GM12878 (cell line): ENCODE measurements around the gene SF1. TPM values are rescaled to one million over a fixed set of nuclear protein-coding genes. Genes with fewer than 3 reads are reported as not detected.
A peak's percentile ranks its signal among the peaks of the same experiment; 100 is the strongest.

ENCODE experiments used
- ATAC-seq: fragments of 200-7000 bp; cut with Tn5 transposase; 3 replicates; pipeline ENCODE4 v1.9.1; 2020; ENCODE audit warnings: mild to moderate bottlenecking, moderate library complexity
- BruUV-seq: library from RNA; stranded (reverse); fragments of 400-500 nt; replicated peaks from 2 replicates; lab custom pipeline; 2021; lab: Mats Ljungman, UMichigan
- CTCF ChIA-PET: fragments of 300-600 bp; sonication (Branson Sonifier 250); formaldehyde crosslinking; extraction: SDS; loops from one replicate; lab custom pipeline; 2021; ENCODE audit warnings: inconsistent platforms; lab: Yijun Ruan, JAX
- POLR2A ChIA-PET: fragments of 350-600 bp; formaldehyde crosslinking; extraction: SDS; loops from one replicate; lab custom pipeline; 2021; ENCODE audit warnings: inconsistent platforms; lab: Charles Lee
- RAD21 ChIA-PET: fragments of 300-600 bp; sonication (Branson Sonifier 250); formaldehyde crosslinking; loops from one replicate; lab custom pipeline; 2023; ENCODE audit warnings: antibody characterized with exemption; ENCODE audit not compliant: unreplicated experiment; lab: Charles Lee
- SMC1A ChIA-PET: fragments of 300-600 bp; sonication (Branson Sonifier 250); formaldehyde crosslinking; loops from one replicate; lab custom pipeline; 2023; ENCODE audit not compliant: unreplicated experiment, uncharacterized antibody; lab: Charles Lee
- DNase-seq: peaks from one replicate; pipeline ENCODE4 v3.0.0-alpha.2; 2011; ENCODE audit warnings: low read depth, low spot score
- FAIRE-seq: peaks from 3 replicates; lab custom pipeline; 2011; peaks lifted over from hg19 to GRCh38; lab: Jason Lieb, UNC
- H2AFZ ChIP-seq: 2 replicates; pipeline ENCODE4 v1.6.0; 2011; ENCODE audit warnings: low read depth, low read length, control low read depth; ENCODE audit not compliant: control insufficient read depth
- H3K27ac ChIP-seq: 2 replicates; pipeline ENCODE4 v1.5.1; 2011; ENCODE audit warnings: control low read depth; ENCODE audit not compliant: control insufficient read depth, insufficient read depth
- H3K27me3 ChIP-seq, 2 experiments: replicated peaks in 1 of 2; 2 replicates each; pipeline versions ENCODE4 v1.6.0 to v1.6.1; 2011; ENCODE audit warnings: low read length in 1 of 2; ENCODE audit not compliant: control insufficient read depth in 2 of 2, insufficient read depth in 2 of 2
- H3K36me3 ChIP-seq, 2 experiments: 2 replicates each; pipeline ENCODE4 v1.5.1; 2011; ENCODE audit warnings: low read length in 1 of 2; ENCODE audit not compliant: control insufficient read depth in 2 of 2, insufficient read depth in 2 of 2
- H3K4me1 ChIP-seq: 2 replicates; pipeline ENCODE4 v1.6.1; 2011; ENCODE audit warnings: mild to moderate bottlenecking, low read length, moderate library complexity, mixed read lengths; ENCODE audit not compliant: control insufficient read depth, insufficient read depth
- H3K4me2 ChIP-seq: 2 replicates; pipeline ENCODE4 v1.6.0; 2011; ENCODE audit warnings: control low read depth; ENCODE audit not compliant: control insufficient read depth, insufficient read depth
- H3K4me3 ChIP-seq: fragments of 200-600 bp; sonication (generic); 2 replicates; pipeline ENCODE4 v1.5.1; 2016
- H3K79me2 ChIP-seq: 2 replicates; pipeline ENCODE4 v1.6.0; 2011; ENCODE audit warnings: low read length; ENCODE audit not compliant: control insufficient read depth, insufficient read depth
- H3K9ac ChIP-seq: 2 replicates; pipeline ENCODE4 v1.8.0; 2011; ENCODE audit warnings: low read length, control low read depth, mixed read lengths; ENCODE audit not compliant: control insufficient read depth, insufficient read depth
- H3K9me3 ChIP-seq: replicated peaks from 3 replicates; pipeline ENCODE4 v1.5.1; 2011; ENCODE audit warnings: mild to moderate bottlenecking, low read length; ENCODE audit not compliant: control insufficient read depth, insufficient read depth
- H4K20me1 ChIP-seq: 2 replicates; pipeline ENCODE4 v1.6.0; 2011; ENCODE audit not compliant: control insufficient read depth, insufficient read depth
- ATF3 ChIP-seq: IDR thresholded peaks from 2 replicates; pipeline ENCODE4 v1.6.1; 2011; ENCODE audit warnings: low read depth, mild to moderate bottlenecking, low read length, moderate library complexity, borderline replicate concordance; ENCODE audit errors: extremely low read depth
- CHD2 ChIP-seq: IDR thresholded peaks from 2 replicates; pipeline ENCODE4 v1.6.1; 2011; ENCODE audit warnings: low read depth, low read length, improper control_type of control experiment, borderline replicate concordance
- E2F4 ChIP-seq: IDR thresholded peaks from 2 replicates; pipeline ENCODE4 v1.6.1; 2012; ENCODE audit warnings: low read depth, low read length, improper control_type of control experiment
- JUNB ChIP-seq: IDR thresholded peaks from 2 replicates; pipeline ENCODE4 v1.6.1; 2016; ENCODE audit warnings: antibody characterized with exemption, mild to moderate bottlenecking
- MEF2B ChIP-seq: fragments of 450-650 bp; IDR thresholded peaks from 2 replicates; pipeline ENCODE4 v1.6.1; 2018; ENCODE audit warnings: mild to moderate bottlenecking, moderate library complexity; ENCODE audit not compliant: partially characterized antibody, poor library complexity, severe bottlenecking
- POLR2AphosphoS5 ChIP-seq: IDR thresholded peaks from 2 replicates; pipeline ENCODE4 v1.6.1; 2011; ENCODE audit warnings: mild to moderate bottlenecking, low read length, inconsistent platforms
- RELA ChIP-seq: fragments of 450-650 bp; IDR thresholded peaks from 2 replicates; pipeline ENCODE4 v1.8.0; 2014; ENCODE audit warnings: borderline replicate concordance; ENCODE audit not compliant: partially characterized antibody
- SUPT20H ChIP-seq: IDR thresholded peaks from 2 replicates; pipeline ENCODE4 v1.6.1; 2011; ENCODE audit warnings: low read depth, mild to moderate bottlenecking, low read length, moderate library complexity, borderline replicate concordance; ENCODE audit not compliant: control insufficient read depth
- ZBTB11 ChIP-seq: fragments of 450-650 bp; formaldehyde crosslinking; IDR thresholded peaks from 2 replicates; pipeline ENCODE4 v1.5.0; 2022; ENCODE audit warnings: mild to moderate bottlenecking, missing genetic modification characterization
- WGBS: methylation state at CpG from one replicate; pipeline ENCODE4 v1.1.6; 2016; ENCODE audit warnings: low lambda C conversion rate; ENCODE audit not compliant: insufficient replicate concordance, insufficient coverage; ENCODE audit errors: missing lambda C conversion rate; 5-methylcytosine and 5-hydroxymethylcytosine counted together
- in situ Hi-C: fragments of 300-500 bp; cut with MboI; formaldehyde crosslinking; loops from 9 replicates; pipeline ENCODE4 v1.14.3; 2018; ENCODE audit warnings: mixed read lengths
- intact Hi-C: fragments of 100-400 bp; cut with micrococcal nuclease; formaldehyde crosslinking; loops from one replicate; pipeline ENCODE4 v1.14.2; 2022; ENCODE audit not compliant: unreplicated experiment
- polyA plus RNA-seq, 11 experiments: library from polyadenylated mRNA; depleted of rRNA in 4 of 11; unstranded in 6 of 11; stranded (reverse) in 5 of 11; fragments of >200 nt; fragmentation: Nextera tagmentation in 4 of 11; fragmentation: Illumina TruSeq in 1 of 11; extraction: Ambion mirVana in 4 of 11; extraction: Trizol in 1 of 11; gene quantifications; 1 replicate in 1 of 11; 2 replicates in 10 of 11; pipeline versions ENCODE4 v1.2.1 to v1.2.3, GENCODE V29; 2011 to 2016; ENCODE audit warnings: inconsistent platforms in 2 of 11, missing spikeins in 2 of 11, low read depth in 1 of 11
- total RNA-seq, 4 experiments: library from RNA; depleted of rRNA in 3 of 4; stranded (reverse); fragments of >200 nt in 3 of 4; fragmentation: Illumina TruSeq in 1 of 4; extraction: Trizol in 1 of 4; gene quantifications; 2 replicates each; pipeline versions ENCODE4 v1.2.1 to v1.2.3, GENCODE V29; 2013 to 2021

Gene SF1
- total and polyA plus RNA-seq, 10 of the 15 experiments (the other 5 are each of a cell fraction or from before 2014, with no cell fraction given), result 13.6 to 337 (median 103) TPM

- no peak overlapping the region for H2AFZ ChIP-seq
- no TSS peak for BruUV-seq
- peak overlapping the region; percentile 66 for H3K4me3 ChIP-seq
Observed at GRCh38 chr11:64776875-64777274, 1.5 kb downstream of the SF1 start.

More at GRCh38 chr11:64776875-64777274, 1.5 kb downstream of the SF1 start:
- H3K9ac ChIP-seq, result peak overlapping the region; percentile 86
- H3K9me3 ChIP-seq, result no peaks in the 10 kb centered on the region; the same call in 2 of the 3 replicates
- peaks cover 7 to 37% of the 10 kb centered on the region in 2 experiments for H3K36me3 ChIP-seq
- 0% methylated on average over 3 of the region's 3 CpGs for WGBS
- in situ Hi-C loops (no loop called here), intact Hi-C loops (loop anchor here (10.0 kb wide), 1 partner anchor 338 kb away; the partner anchor contains the start of genes TM7SF2 and ZNHIT2)
- POLR2A ChIA-PET, result interaction anchor here (0.6 to 2.0 kb wide), 6 partner anchors 13 to 103 kb away, joined by 3 to 5 read pairs (median 3); no protein-coding TSS in a partner anchor
- TF ChIP-seq JUNB (no peak), RELA (no peak), SUPT20H (no peak), CHD2 (no peak), ZBTB11 (no peak), E2F4 (no peak), ATF3 (no peak), POLR2AphosphoS5 (0 out of 2 replicates have a peak, but pooled peaks have one; percentile 53), MEF2B (peak; percentile 23)
- FAIRE-seq, result no peak
- peaks cover 50% of the 10 kb centered on the region for H3K79me2 ChIP-seq
- no peak for DNase-seq
- peak overlapping the region; percentile 35 for H3K27ac ChIP-seq
- ATAC-seq, result no peak
- peaks cover 16% of the 10 kb centered on the region for H4K20me1 ChIP-seq
- H3K4me1 ChIP-seq, result peaks cover 29% of the 10 kb centered on the region
- CTCF ChIA-PET, result interaction anchor here (1.4 to 3.3 kb wide), 5 partner anchors 8 to 88 kb away, joined by 3 to 18 read pairs (median 7); partner anchors contain the start of gene RASGRP2
- no peaks in the 10 kb centered on the region for H3K27me3 ChIP-seq
- RAD21 ChIA-PET, result interaction anchor here (1.8 kb wide), 1 partner anchor 127 kb away, joined by 4 read pairs; no protein-coding TSS in a partner anchor
- SMC1A ChIA-PET, result interaction anchor here (1.0 to 2.2 kb wide), 5 partner anchors 8 to 34 kb away, joined by 3 to 8 read pairs (median 5); partner anchors contain the start of genes PYGM and RASGRP2
- peak overlapping the region; percentile 96 for H3K4me2 ChIP-seq
